HepG2 (cell line): ENCODE results near the gene POU2F2.

Source experiments
- CBX2 ChIP-seq, 2 experiments: fragments of 200-600 bp in 1 of 2; sonication (generic); formaldehyde crosslinking in 1 of 2; IDR thresholded peaks; 2 replicates each; pipeline versions ENCODE4 v1.7.0 to v1.8.1; 2018 to 2022; ENCODE audit warnings: low read depth in 2 of 2, low read length in 1 of 2, mild to moderate bottlenecking in 1 of 2, missing genetic modification reagents in 1 of 2
- PCBP1 ChIP-seq: fragments of 200-400 bp; formaldehyde crosslinking; IDR thresholded peaks from 2 replicates; pipeline ENCODE4 v1.6.1; 2017; ENCODE audit warnings: mild to moderate bottlenecking, low read depth, low read length, borderline replicate concordance
- PHF20 ChIP-seq: sonication (generic); formaldehyde crosslinking; IDR thresholded peaks from 2 replicates; pipeline ENCODE4 v1.5.0; 2020; ENCODE audit warnings: mild to moderate bottlenecking, missing genetic modification reagents
- SETDB1 ChIP-seq: sonication (generic); formaldehyde crosslinking; IDR thresholded peaks from 2 replicates; pipeline ENCODE4 v1.5.1; 2020; ENCODE audit warnings: missing genetic modification reagents, mild to moderate bottlenecking, borderline replicate concordance
- ZBTB1 ChIP-seq: sonication (generic); formaldehyde crosslinking; IDR thresholded peaks from 2 replicates; pipeline ENCODE4 v1.4.0; 2020; ENCODE audit warnings: missing genetic modification reagents, borderline replicate concordance
- ZNF589 ChIP-seq: sonication (generic); formaldehyde crosslinking; conservative IDR thresholded peaks from 2 replicates; pipeline ENCODE4 v1.8.0; 2022; ENCODE audit warnings: mild to moderate bottlenecking, moderate library complexity, missing genetic modification reagents
- TF ChIP-seq, protein P1 (sequence below): sonication (generic); formaldehyde crosslinking; IDR thresholded peaks from 2 replicates; pipeline ENCODE4 v1.4.0; 2020; ENCODE audit warnings: missing genetic modification reagents, borderline replicate concordance
- TF ChIP-seq, protein P2 (sequence below), 2 experiments: IDR thresholded peaks; 2 replicates each; pipeline ENCODE4 v1.6.1; 2011 to 2012; ENCODE audit warnings: low read length in 2 of 2, borderline replicate concordance in 1 of 2, low read depth in 1 of 2, mild to moderate bottlenecking in 1 of 2, moderate library complexity in 1 of 2
- TF ChIP-seq, protein P3 (sequence below): sonication (generic); formaldehyde crosslinking; IDR thresholded peaks from 2 replicates; pipeline ENCODE4 v1.5.0; 2020; ENCODE audit warnings: mild to moderate bottlenecking, missing genetic modification reagents, moderate library complexity

DNA sequence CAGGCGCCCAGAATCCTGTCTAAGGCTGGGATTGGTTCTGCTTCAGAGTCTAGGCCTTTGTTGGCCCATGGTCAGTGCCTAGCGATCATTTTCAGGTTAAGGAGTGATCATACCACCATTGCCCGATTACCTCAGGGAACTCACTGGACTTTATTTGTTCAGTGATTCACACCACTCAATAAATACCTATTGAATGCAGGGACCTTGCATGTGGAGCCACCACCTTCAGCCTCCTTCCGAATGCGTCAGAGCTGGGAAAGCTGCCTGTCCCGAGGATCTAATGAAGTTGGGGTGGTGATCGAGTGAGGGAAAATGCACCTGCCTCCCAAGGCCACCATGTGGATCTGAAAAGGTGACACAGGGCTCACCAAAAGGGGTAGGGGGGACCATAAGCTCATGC, 40.0 kb upstream of the POU2F2 start:
- TF ChIP-seq, protein P1, sequence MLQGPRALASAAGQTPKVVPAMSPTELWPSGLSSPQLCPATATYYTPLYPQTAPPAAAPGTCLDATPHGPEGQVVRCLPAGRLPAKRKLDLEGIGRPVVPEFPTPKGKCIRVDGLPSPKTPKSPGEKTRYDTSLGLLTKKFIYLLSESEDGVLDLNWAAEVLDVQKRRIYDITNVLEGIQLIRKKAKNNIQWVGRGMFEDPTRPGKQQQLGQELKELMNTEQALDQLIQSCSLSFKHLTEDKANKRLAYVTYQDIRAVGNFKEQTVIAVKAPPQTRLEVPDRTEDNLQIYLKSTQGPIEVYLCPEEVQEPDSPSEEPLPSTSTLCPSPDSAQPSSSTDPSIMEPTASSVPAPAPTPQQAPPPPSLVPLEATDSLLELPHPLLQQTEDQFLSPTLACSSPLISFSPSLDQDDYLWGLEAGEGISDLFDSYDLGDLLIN (CRISPR knock-in tag): no peak
- TF ChIP-seq, protein P2, sequence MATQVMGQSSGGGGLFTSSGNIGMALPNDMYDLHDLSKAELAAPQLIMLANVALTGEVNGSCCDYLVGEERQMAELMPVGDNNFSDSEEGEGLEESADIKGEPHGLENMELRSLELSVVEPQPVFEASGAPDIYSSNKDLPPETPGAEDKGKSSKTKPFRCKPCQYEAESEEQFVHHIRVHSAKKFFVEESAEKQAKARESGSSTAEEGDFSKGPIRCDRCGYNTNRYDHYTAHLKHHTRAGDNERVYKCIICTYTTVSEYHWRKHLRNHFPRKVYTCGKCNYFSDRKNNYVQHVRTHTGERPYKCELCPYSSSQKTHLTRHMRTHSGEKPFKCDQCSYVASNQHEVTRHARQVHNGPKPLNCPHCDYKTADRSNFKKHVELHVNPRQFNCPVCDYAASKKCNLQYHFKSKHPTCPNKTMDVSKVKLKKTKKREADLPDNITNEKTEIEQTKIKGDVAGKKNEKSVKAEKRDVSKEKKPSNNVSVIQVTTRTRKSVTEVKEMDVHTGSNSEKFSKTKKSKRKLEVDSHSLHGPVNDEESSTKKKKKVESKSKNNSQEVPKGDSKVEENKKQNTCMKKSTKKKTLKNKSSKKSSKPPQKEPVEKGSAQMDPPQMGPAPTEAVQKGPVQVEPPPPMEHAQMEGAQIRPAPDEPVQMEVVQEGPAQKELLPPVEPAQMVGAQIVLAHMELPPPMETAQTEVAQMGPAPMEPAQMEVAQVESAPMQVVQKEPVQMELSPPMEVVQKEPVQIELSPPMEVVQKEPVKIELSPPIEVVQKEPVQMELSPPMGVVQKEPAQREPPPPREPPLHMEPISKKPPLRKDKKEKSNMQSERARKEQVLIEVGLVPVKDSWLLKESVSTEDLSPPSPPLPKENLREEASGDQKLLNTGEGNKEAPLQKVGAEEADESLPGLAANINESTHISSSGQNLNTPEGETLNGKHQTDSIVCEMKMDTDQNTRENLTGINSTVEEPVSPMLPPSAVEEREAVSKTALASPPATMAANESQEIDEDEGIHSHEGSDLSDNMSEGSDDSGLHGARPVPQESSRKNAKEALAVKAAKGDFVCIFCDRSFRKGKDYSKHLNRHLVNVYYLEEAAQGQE (IDR thresholded peaks at IDR 0.05; ENCODE audit: borderline replicate concordance in 1 of 2, low read depth in 1 of 2, low read length in 2 of 2): no peak
- TF ChIP-seq ZNF589 (CRISPR knock-in tag): no peak
- TF ChIP-seq, protein P3, sequence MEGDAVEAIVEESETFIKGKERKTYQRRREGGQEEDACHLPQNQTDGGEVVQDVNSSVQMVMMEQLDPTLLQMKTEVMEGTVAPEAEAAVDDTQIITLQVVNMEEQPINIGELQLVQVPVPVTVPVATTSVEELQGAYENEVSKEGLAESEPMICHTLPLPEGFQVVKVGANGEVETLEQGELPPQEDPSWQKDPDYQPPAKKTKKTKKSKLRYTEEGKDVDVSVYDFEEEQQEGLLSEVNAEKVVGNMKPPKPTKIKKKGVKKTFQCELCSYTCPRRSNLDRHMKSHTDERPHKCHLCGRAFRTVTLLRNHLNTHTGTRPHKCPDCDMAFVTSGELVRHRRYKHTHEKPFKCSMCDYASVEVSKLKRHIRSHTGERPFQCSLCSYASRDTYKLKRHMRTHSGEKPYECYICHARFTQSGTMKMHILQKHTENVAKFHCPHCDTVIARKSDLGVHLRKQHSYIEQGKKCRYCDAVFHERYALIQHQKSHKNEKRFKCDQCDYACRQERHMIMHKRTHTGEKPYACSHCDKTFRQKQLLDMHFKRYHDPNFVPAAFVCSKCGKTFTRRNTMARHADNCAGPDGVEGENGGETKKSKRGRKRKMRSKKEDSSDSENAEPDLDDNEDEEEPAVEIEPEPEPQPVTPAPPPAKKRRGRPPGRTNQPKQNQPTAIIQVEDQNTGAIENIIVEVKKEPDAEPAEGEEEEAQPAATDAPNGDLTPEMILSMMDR (CRISPR knock-in tag): no peak
- TF ChIP-seq PCBP1: no peak
- TF ChIP-seq ZBTB1 (CRISPR knock-in tag): no peak
- no peak for TF ChIP-seq CBX2 (IDR thresholded peaks at IDR 0.05; ENCODE audit: low read depth, low read length)
- TF ChIP-seq CBX2 (CRISPR knock-in tag; IDR thresholded peaks at IDR 0.05; ENCODE audit: low read depth): no peak
- TF ChIP-seq SETDB1 (CRISPR knock-in tag): no peak
- TF ChIP-seq PHF20 (CRISPR knock-in tag): no peak
